Kidney epithelial cell (primary cell): ENCODE results near the gene DNAJC18. TPM values are rescaled to one million over a fixed set of nuclear protein-coding genes. Genes with fewer than 3 reads are reported as not detected.

ENCODE experiments used
- DNase-seq: peaks from one replicate; pipeline ENCODE4 v3.0.0-alpha.2; 2010; ENCODE audit warnings: low read depth
- H3K27me3 ChIP-seq: 2 replicates; pipeline ENCODE4 v1.6.0; 2011; ENCODE audit warnings: low read length; ENCODE audit not compliant: control insufficient read depth, insufficient read depth
- H3K36me3 ChIP-seq: 2 replicates; pipeline ENCODE4 v1.5.1; 2011; ENCODE audit warnings: low read length; ENCODE audit not compliant: control insufficient read depth, insufficient read depth
- H3K4me3 ChIP-seq: 2 replicates; pipeline ENCODE4 v1.5.1; 2011; ENCODE audit warnings: low read depth, mild to moderate bottlenecking, control low read depth, low read length
- CTCF ChIP-seq: IDR thresholded peaks from 2 replicates; pipeline ENCODE4 v1.5.1; 2011; ENCODE audit warnings: mild to moderate bottlenecking, moderate library complexity, low read length, control low read depth, inconsistent platforms; ENCODE audit not compliant: insufficient read depth, poor library complexity, severe bottlenecking
- total RNA-seq: library from RNA; depleted of rRNA; stranded (reverse); fragments of >200 nt; gene quantifications from 2 replicates; pipeline ENCODE4 v1.2.3, GENCODE V29; 2015

The DNAJC18 gene
- total RNA-seq, 1 donor from 2014 or later, result 14.2 TPM

DNA sequence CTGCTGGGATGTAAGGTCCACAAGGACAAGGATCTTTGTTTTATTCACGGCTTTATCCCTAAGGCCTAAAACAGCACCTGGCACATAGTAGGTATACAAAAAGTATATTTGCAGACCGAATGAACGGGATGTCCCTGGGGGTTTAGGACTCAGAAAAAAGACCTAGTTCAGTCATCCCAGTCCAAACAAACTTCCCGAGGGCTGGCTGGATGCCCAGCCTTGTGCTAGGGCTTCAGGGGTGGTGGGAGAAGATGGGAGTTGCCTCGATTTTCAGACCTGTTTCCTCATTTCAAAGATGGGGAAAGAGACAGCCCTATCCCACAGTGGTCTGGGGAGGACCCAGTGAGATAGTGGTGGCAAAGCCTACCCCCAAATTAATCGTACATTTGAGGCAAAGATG, 41.4 kb downstream of the DNAJC18 start:
- no peak for TF ChIP-seq CTCF
- peaks cover 18% of the 10 kb centered on the region for H3K27me3 ChIP-seq
- H3K4me3 ChIP-seq, result no peak overlapping the region
- DNase-seq, result no peak
- peaks cover 2% of the 10 kb centered on the region for H3K36me3 ChIP-seq

- no peak overlapping the region for H3K4me3 ChIP-seq
- H3K27me3 ChIP-seq, result peaks cover 20% of the 10 kb centered on the region
- no peak for TF ChIP-seq CTCF
- no peak for DNase-seq
- H3K36me3 ChIP-seq, result no peaks in the 10 kb centered on the region
Observed at GRCh38 chr5:139396691-139397090, 42.6 kb downstream of the DNAJC18 start.

DNA sequence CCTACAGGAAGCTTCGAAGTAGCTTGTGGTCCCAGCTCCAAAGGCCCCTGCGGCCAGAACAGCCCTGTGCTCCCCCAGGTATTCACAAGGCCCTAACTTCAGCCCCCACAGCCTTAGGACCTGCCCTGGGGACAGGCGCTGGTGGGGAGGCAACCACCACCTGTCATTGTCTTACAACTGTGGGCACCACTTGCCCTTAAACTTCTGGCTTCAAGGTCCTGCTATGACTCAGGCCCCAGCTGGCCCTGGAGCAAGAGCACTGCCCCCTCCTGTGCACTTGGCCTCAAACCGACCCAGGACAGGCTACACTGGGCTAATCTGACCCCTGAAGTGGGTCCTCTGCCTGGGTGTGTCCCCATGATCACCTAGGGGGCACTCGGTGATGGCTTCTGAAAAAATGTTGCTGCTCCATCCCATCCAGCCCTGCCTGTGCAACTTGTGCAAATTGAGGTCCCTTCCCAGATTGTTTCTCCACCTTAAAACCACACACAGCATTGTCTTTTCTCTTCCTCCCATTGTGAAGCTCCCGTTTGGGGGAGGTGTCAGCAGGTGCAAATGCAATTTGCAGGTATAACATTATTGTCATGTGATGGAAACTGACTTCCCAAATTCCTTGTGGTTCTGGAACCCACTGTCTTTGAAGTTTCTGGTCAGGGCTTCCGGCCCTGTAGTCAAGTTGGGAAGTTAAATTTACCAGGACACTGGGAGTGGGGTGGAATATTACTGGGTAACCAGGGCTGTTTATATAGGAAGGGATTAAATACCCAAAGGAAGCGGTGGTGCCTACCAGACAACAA, 43.3 kb downstream of the DNAJC18 start:
- Histone ChIP-seq H3K27me3 (peaks cover 20% of the 10 kb centered on the region), H3K36me3 (no peaks in the 10 kb centered on the region), H3K4me3 (no peak overlapping the region)
- peak; percentile 1 for TF ChIP-seq CTCF
- no peak for DNase-seq

- no peak for DNase-seq
- H3K27me3 ChIP-seq, result peaks cover 20% of the 10 kb centered on the region
- TF ChIP-seq CTCF, result no peak
- H3K36me3 ChIP-seq, result no peaks in the 10 kb centered on the region
- peak within 1 kb of the TSS; percentile 38 for H3K4me3 ChIP-seq
Observed at GRCh38 chr5:139394654-139395566, 44.4 kb downstream of the DNAJC18 start, which contains the start of gene PROB1. Gene PROB1 (minus strand): TSS chr5:139395104. CDS start chr5:139395081, 23 bp downstream.

- Histone ChIP-seq H3K27me3 (peaks cover 20% of the 10 kb centered on the region), H3K36me3 (no peaks in the 10 kb centered on the region), H3K4me3 (peak overlapping the region; percentile 38)
- TF ChIP-seq CTCF, result peak; percentile 52
- no peak for DNase-seq
Observed at GRCh38 chr5:139394123-139394653, 45.1 kb downstream of the DNAJC18 start.
